MM.1S (cell line): ENCODE measurements around the gene NELL1.

Source experiments
- DNase-seq: peaks from one replicate; pipeline ENCODE4 v3.0.0-alpha.2; 2015
- H2AFZ ChIP-seq: fragments of 300-600 bp; sonication (generic); 2 replicates; pipeline ENCODE4 v1.6.0; 2016; ENCODE audit warnings: antibody characterized with exemption, low read length
- H3F3A ChIP-seq: fragments of 300-600 bp; sonication (generic); 2 replicates; pipeline ENCODE4 v1.6.1; 2016; ENCODE audit warnings: mild to moderate bottlenecking, antibody characterized with exemption, low read length, moderate library complexity, mixed read lengths; ENCODE audit not compliant: insufficient read depth
- H3K27ac ChIP-seq: fragments of 300-600 bp; sonication (generic); 2 replicates; pipeline ENCODE4 v1.5.1; 2016; ENCODE audit warnings: mild to moderate bottlenecking, low read length
- H3K27me3 ChIP-seq: fragments of 300-600 bp; sonication (generic); replicated peaks from 2 replicates; pipeline ENCODE4 v1.6.0; 2016; ENCODE audit warnings: low read length; ENCODE audit not compliant: insufficient read depth
- H3K36me3 ChIP-seq: fragments of 300-600 bp; sonication (generic); replicated peaks from 2 replicates; pipeline ENCODE4 v1.6.1; 2016; ENCODE audit warnings: mild to moderate bottlenecking, low read length, mixed read lengths; ENCODE audit not compliant: insufficient read depth
- H3K4me1 ChIP-seq: fragments of 300-600 bp; sonication (generic); 2 replicates; pipeline ENCODE4 v1.6.1; 2016; ENCODE audit warnings: low read length, mixed read lengths
- H3K4me2 ChIP-seq: fragments of 300-600 bp; sonication (generic); 2 replicates; pipeline ENCODE4 v1.6.0; 2016; ENCODE audit warnings: low read depth, low read length
- H3K4me3 ChIP-seq: fragments of 300-600 bp; sonication (generic); 2 replicates; pipeline ENCODE4 v1.5.1; 2016; ENCODE audit warnings: low read length, mixed read lengths
- H3K79me2 ChIP-seq: fragments of 300-600 bp; sonication (generic); 2 replicates; pipeline ENCODE4 v1.6.1; 2016; ENCODE audit warnings: mixed run types, low read length, mixed read lengths
- H3K9ac ChIP-seq: fragments of 300-600 bp; sonication (generic); 2 replicates; pipeline ENCODE4 v1.6.1; 2016; ENCODE audit warnings: low read length, mixed read lengths
- H3K9me2 ChIP-seq: fragments of 300-600 bp; sonication (generic); replicated peaks from 2 replicates; pipeline ENCODE4 v1.6.1; 2016; ENCODE audit warnings: mild to moderate bottlenecking, low read length, mixed read lengths; ENCODE audit not compliant: insufficient read depth
- H3K9me3 ChIP-seq: fragments of 300-600 bp; sonication (generic); replicated peaks from 2 replicates; pipeline ENCODE4 v1.6.1; 2016; ENCODE audit warnings: mild to moderate bottlenecking, low read length, mixed read lengths; ENCODE audit not compliant: insufficient read depth
- H4K20me1 ChIP-seq: fragments of 300-600 bp; sonication (generic); 2 replicates; pipeline ENCODE4 v1.6.1; 2016; ENCODE audit warnings: mild to moderate bottlenecking, low read length, moderate library complexity, mixed read lengths; ENCODE audit not compliant: insufficient read depth
- EZH2 ChIP-seq: fragments of 300-600 bp; sonication (generic); optimal IDR thresholded peaks from 2 replicates; pipeline ENCODE3; 2017; ENCODE audit warnings: low read depth, mild to moderate bottlenecking, antibody characterized with exemption, low read length, mixed read lengths
- EZH2phosphoT487 ChIP-seq: fragments of 300-600 bp; sonication (generic); IDR thresholded peaks from 2 replicates; pipeline ENCODE4 v1.6.1; 2018; ENCODE audit warnings: antibody characterized with exemption, low read length
- TF ChIP-seq, protein P1 (sequence below): fragments of 300-600 bp; sonication (generic); IDR thresholded peaks from 2 replicates; pipeline ENCODE4 v1.5.1; 2016; ENCODE audit warnings: antibody characterized with exemption, low read length, mixed read lengths

Gene NELL1

DNA sequence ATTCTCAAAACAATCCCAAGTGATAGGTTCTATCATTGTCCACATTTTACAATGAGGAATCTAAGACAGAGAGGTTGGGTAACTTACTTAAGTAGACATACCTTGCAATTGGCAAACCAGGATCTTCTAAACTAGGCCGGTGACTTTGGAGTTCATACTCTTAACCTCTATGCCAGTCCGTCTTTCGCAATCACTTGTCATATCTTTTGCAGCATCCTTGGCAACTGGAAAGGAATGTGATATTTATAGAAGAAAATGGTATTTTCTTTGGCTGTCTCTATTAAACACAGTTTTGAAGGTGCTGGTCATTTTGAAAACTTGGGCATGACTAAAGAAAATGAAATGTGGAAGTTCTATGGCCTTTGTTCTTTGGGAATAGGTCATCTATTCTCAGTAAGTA lies 556.5 kb downstream of the NELL1 start:
- no peak overlapping the region for H3K9ac ChIP-seq
- no peaks in the 10 kb centered on the region for H3K79me2 ChIP-seq
- H3K27ac ChIP-seq: no peak overlapping the region
- TF ChIP-seq EZH2phosphoT487 (no peak), EZH2 (no peak)
- TF ChIP-seq, protein P1, sequence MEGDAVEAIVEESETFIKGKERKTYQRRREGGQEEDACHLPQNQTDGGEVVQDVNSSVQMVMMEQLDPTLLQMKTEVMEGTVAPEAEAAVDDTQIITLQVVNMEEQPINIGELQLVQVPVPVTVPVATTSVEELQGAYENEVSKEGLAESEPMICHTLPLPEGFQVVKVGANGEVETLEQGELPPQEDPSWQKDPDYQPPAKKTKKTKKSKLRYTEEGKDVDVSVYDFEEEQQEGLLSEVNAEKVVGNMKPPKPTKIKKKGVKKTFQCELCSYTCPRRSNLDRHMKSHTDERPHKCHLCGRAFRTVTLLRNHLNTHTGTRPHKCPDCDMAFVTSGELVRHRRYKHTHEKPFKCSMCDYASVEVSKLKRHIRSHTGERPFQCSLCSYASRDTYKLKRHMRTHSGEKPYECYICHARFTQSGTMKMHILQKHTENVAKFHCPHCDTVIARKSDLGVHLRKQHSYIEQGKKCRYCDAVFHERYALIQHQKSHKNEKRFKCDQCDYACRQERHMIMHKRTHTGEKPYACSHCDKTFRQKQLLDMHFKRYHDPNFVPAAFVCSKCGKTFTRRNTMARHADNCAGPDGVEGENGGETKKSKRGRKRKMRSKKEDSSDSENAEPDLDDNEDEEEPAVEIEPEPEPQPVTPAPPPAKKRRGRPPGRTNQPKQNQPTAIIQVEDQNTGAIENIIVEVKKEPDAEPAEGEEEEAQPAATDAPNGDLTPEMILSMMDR: no peak
- no peaks in the 10 kb centered on the region for H3K27me3 ChIP-seq
- H3F3A ChIP-seq: no peaks in the 10 kb centered on the region
- no peaks in the 10 kb centered on the region for H3K9me2 ChIP-seq
- H3K4me3 ChIP-seq: no peak overlapping the region
- H3K9me3 ChIP-seq: no peaks in the 10 kb centered on the region; the same call in 1 of the 2 replicates
- DNase-seq: no peak
- H3K4me2 ChIP-seq: no peak overlapping the region
- H2AFZ ChIP-seq: no peak overlapping the region
- no peaks in the 10 kb centered on the region for H3K36me3 ChIP-seq
- no peaks in the 10 kb centered on the region for H3K4me1 ChIP-seq
- no peaks in the 10 kb centered on the region for H4K20me1 ChIP-seq

DNA sequence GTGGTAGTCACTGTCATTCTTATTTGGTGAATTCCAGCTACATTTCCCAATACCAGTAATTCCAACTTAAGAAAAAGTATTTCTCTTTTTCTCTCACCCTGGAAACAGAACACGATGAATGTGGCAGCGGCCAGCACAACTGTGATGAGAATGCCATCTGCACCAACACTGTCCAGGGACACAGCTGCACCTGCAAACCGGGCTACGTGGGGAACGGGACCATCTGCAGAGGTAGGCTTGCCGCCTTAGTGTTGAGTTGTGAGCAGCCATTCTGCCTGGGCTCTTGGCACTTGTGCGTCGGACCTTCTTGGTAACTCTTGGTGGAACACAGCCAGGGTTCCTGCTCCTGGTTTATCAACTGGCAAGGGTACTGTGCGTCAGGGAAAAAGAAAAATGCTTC lies 559.8 kb downstream of the NELL1 start:
- Histone ChIP-seq H4K20me1 (no peaks in the 10 kb centered on the region), H3K4me3 (no peak overlapping the region), H3F3A (no peaks in the 10 kb centered on the region), H3K79me2 (no peaks in the 10 kb centered on the region), H3K27me3 (no peaks in the 10 kb centered on the region), H3K27ac (no peak overlapping the region), H3K9me2 (no peaks in the 10 kb centered on the region), H3K9ac (no peak overlapping the region), H3K4me1 (no peaks in the 10 kb centered on the region), H2AFZ (no peak overlapping the region), H3K4me2 (no peak overlapping the region), H3K36me3 (no peaks in the 10 kb centered on the region), H3K9me3 (no peaks in the 10 kb centered on the region)
- no peak for TF ChIP-seq EZH2
- no peak for TF ChIP-seq EZH2phosphoT487
- TF ChIP-seq, protein P1: no peak
- no peak for DNase-seq

DNA sequence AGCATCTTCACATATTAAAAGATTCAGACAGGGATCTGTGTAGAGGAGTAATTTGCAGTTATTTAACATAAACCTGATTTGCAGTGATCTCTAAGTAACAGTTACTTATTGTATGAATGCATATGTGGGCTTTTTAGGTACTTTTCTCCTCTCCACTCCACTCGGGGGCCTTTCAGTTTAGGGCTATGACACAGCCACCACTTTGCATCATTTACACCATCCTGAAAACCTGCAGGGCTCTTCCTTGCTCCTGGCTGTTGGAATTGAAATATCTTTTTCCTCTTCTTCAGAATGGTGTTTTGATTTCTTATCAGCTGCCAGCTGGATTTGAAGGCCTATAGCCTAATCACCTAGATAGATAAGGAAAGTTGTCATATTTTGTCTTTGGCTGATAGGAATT lies 580.8 kb downstream of the NELL1 start:
- H3K36me3 ChIP-seq: no peaks in the 10 kb centered on the region
- H3K9me3 ChIP-seq: no peaks in the 10 kb centered on the region
- H3K27ac ChIP-seq: no peak overlapping the region
- no peak overlapping the region for H3K9ac ChIP-seq
- no peak for TF ChIP-seq EZH2
- TF ChIP-seq EZH2phosphoT487: no peak
- no peaks in the 10 kb centered on the region for H3K79me2 ChIP-seq
- H2AFZ ChIP-seq: no peak overlapping the region
- no peak overlapping the region for H3K4me3 ChIP-seq
- H3K4me1 ChIP-seq: no peaks in the 10 kb centered on the region
- H3K4me2 ChIP-seq: no peak overlapping the region
- no peaks in the 10 kb centered on the region for H3K27me3 ChIP-seq
- no peaks in the 10 kb centered on the region for H3K9me2 ChIP-seq
- no peak for DNase-seq
- H4K20me1 ChIP-seq: no peaks in the 10 kb centered on the region
- no peaks in the 10 kb centered on the region for H3F3A ChIP-seq

DNA sequence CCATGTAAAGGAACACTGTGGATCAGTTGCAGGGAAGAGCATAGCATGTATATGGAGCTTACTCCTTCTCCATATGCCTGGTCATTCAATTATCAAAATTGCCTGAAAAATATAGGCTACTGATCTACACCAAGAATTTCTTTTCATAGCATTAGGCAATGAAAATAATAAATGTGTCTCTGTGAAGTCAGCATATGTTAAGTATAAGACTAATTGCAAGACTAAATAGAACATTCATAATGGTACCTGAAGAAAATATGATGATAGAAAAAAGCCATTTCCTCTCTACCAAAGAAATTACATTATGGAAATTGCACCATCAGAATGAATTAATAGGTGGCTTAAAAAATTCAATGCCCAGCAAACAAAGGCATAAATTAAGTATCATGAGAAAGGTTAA lies 584.7 kb downstream of the NELL1 start:
- H3K4me2 ChIP-seq: no peak overlapping the region
- H3K4me1 ChIP-seq: no peaks in the 10 kb centered on the region
- H3K9me3 ChIP-seq: no peaks in the 10 kb centered on the region
- no peak overlapping the region for H3K27ac ChIP-seq
- H4K20me1 ChIP-seq: no peaks in the 10 kb centered on the region
- H3K36me3 ChIP-seq: no peaks in the 10 kb centered on the region
- H3K79me2 ChIP-seq: no peaks in the 10 kb centered on the region
- H3K27me3 ChIP-seq: no peaks in the 10 kb centered on the region
- TF ChIP-seq EZH2 (no peak), EZH2phosphoT487 (no peak)
- TF ChIP-seq, protein P1: no peak
- no peak overlapping the region for H3K4me3 ChIP-seq
- H2AFZ ChIP-seq: no peak overlapping the region
- no peaks in the 10 kb centered on the region for H3F3A ChIP-seq
- no peaks in the 10 kb centered on the region for H3K9me2 ChIP-seq
- no peak overlapping the region for H3K9ac ChIP-seq
- DNase-seq: no peak
